ENCODE measurements around the gene TMEM44.

Gene TMEM44

GRCh38 chr3:194575484-194576210 lies 57.6 kb downstream of the TMEM44 start:
- no peak for DNase-seq

- no peak for DNase-seq
Observed at GRCh38 chr3:194574639-194575483, 58.4 kb downstream of the TMEM44 start.

DNA sequence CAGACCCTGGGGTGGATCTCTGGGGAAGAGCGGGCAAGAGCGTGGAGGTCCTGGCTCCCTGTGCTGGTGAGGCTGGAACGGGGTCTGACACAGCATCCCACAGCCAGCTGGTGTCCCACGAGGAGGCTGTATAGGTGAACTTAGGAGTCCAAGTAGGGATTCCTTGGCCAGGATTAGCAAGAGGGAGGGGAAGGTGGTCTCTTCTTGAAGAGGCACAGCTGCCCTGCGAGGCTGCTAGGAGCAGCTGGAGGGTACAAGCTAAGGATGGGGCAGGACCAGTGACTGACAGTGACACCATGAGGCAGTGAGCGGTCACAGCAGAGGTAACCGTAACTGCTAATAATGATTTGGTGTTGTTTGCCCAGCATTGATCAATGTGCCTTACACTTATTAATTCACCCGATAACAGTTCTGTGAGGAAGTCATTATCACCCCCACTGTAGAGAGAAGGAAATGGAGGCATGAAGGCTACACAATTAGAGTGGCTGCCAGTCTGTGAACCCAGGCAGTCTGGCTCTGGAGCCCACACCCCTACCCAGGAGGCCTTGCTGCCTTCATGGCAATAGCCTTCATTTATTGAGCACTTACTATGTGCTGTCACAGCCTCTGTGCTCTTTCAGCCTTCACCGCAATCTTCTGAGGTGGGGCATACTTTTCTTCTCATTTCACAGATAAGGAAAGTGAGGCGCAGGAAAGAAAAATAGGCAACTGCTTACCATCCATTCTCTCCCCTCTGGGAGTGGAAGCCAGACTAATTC lies 59.4 kb downstream of the TMEM44 start:
- peak; percentile 49 to 61 for DNase-seq

DNA sequence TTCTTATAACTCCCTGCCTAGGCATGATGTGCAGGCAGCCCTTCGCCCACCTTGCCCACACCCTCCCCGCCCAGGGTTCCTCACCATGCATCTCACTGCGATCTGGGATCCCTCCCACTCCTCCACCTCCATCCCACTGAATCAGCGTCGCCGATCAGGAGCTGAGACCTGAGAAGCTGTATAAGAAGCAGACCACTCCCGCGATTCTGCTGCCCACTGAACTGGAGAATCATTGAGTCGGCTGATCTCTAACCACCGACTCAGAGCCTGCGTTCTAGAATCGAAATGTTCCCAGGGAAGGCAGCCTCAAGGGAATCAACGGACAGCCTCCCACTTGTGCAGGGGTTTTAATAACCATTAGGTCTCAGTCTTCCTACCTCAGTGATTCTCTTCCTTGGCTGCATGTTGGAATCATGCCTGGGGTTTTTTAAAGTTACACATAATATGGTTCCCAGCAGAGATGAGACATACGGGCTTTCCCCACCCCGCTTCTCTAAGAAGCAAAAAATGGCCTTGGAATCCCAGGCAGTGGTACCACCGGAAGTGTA lies 60.2 kb downstream of the TMEM44 start:
- peak; percentile 9 to 20 for DNase-seq

DNA sequence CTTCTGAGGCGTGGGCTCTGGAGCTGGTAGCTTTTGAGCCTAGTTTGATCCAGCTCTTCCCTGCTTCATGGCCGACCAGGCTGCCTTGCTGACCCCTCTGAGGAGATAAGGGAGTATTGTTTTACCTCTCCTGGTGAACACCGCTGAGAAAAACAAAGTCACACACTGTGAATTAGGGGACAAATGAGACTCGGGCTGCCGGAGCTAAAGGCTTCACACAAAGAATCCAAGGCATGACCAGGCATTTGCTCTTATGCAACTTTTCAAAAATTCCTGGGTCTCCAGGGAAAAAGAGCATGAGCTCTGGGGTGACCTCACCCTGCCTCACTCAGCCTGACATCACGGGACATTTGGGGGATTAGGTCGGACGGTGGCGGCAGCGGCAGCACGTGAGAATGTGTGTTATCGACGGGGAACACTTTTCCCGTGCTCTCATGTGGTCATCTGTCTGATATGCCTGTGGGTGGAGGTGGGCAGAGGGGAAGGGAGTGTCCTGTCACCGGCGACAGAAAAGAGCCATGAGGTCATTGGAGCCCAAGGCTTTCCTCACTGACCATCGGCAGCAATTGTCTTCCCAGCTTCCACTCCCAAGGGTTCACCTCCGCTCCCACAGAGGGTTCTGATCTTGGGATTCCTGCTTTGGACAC lies 61.0 kb downstream of the TMEM44 start:
- DNase-seq, result no peak

GRCh38 chr3:194571491-194572142 lies 61.6 kb downstream of the TMEM44 start:
- DNase-seq, result no peak

DNA sequence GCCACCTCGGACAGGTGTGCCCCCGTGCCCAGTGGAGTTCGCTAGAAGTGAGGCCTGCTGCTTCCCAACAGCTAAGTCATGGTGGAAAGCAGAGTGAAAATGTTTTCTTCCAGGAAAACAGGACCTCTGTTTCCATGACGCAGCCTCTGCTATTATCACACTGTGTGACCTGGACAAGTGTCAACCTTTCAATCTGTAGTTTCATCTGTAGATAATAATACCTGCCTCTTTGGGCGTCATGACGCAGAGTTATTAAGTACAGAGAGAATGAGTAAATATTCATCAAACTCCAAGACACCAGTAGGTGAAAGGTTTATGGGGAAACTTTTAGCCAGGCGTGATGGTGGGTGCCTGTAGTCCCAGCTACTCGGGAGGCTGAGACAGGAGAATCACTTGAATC lies 62.3 kb downstream of the TMEM44 start:
- DNase-seq, result no peak

DNA sequence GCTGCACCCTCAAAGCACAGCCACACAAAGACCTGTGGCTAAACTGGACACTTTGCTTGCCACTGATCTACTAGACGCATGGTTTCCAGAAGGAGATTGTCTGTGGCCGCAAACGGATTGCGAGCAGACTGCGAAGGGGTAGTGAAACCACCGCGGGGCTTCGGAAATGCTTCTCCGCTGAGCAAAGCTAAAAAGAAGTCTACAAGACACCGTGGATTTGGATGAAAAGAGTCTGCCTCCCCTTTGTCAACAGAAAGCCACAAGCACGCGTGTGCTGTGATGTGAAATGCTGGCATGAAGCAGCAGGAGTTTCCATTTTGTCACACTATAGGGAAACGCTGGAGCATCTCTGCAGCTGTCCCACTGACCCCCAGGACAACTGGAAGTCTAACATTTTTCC lies 63.0 kb downstream of the TMEM44 start:
- DNase-seq, result no peak

DNA sequence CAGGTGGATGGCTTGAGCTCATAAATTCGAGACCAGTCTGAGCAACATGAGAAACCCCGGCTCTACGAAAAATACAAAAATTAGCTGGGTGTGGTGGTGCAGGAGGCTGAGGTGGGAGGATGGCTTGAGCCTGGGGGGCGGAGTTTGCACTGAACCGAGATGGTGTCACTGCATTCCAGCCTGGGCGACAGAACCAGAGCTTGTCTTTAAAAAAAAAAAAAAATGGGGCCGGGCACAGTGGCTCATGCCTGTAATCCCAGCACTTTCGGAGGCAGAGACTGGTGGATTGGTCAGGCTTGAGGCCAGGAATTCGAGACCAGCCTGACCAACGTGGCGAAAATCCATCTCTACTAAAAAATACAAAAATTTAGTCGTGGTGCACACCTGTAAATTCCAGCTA lies 64.0 kb downstream of the TMEM44 start:
- DNase-seq, result no peak

- DNase-seq, result no peak
Observed at GRCh38 chr3:194565597-194566190, 67.5 kb downstream of the TMEM44 start.

- DNase-seq, result no peak
Observed at GRCh38 chr3:194562986-194563385, 70.2 kb downstream of the TMEM44 start.

DNA sequence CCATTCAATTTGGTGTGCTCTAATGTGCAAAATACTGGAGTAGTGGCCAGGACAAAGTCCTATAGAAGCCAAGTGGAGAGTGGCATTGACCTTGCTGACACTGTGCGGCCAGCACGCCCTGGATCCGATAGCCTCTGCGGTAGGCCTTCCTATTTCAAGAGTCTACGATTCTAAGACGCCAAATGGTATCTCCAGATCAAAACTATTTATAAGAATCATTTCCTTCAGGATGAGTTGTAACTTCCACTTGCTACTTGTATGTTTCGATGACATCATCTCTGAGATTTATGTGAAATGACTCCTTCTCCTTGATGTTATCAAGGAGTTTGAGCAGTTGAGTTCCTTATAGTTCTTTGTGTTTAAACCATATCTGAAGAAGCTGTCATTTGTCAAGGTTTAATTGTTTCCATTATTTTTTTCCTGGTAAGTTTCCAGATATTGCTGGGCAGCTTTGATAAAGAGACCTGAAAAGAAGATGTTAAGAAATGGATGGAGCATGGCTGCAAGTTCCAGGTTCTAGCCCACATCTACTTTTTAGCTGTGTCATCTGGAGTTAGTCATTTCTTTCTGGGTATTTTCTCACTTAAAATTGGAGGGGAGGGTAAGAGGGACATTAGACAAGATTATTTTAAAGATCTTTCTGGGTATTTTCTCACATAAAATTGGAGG lies 71.8 kb downstream of the TMEM44 start:
- DNase-seq, result no peak

DNA sequence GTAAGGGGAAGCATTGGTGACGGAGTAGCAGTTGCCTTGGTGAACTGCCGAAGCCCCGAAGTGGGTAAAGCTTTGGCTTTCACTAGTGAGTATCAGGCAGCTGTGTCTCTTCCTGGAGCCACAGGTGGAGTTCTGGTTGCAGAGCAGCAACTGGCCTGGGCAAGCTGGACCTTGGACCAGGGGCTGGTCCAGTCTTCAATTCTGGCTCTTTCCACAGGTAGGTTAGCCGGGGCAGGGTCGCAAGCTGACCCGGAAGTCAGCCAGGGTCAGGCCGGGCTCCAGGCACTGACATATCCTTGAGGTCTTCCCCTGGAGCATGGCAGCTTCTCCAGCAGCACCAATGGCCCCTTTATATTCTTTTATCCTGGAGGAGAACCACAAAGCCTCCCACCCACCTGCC lies 73.2 kb downstream of the TMEM44 start:
- DNase-seq, result no peak

DNA sequence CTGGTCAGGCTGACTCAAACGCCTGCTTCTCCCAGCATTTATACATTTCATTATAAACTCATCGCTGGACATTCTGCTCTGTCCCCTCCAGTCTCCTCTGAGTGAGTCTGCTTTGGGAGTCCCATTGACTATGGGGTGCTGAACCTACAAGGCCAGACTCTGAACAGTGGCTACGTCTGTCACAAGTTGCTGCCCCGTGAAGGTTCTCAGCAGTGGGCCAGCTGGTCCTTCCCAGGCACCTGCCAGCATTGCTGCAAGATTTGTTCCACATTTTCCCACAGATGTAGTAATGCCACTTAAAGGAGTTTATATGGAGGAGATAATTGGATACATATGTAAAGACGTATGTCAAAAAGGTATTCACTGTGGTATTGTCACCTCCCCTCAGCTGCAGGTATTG lies 73.7 kb downstream of the TMEM44 start:
- no peak for DNase-seq

DNA sequence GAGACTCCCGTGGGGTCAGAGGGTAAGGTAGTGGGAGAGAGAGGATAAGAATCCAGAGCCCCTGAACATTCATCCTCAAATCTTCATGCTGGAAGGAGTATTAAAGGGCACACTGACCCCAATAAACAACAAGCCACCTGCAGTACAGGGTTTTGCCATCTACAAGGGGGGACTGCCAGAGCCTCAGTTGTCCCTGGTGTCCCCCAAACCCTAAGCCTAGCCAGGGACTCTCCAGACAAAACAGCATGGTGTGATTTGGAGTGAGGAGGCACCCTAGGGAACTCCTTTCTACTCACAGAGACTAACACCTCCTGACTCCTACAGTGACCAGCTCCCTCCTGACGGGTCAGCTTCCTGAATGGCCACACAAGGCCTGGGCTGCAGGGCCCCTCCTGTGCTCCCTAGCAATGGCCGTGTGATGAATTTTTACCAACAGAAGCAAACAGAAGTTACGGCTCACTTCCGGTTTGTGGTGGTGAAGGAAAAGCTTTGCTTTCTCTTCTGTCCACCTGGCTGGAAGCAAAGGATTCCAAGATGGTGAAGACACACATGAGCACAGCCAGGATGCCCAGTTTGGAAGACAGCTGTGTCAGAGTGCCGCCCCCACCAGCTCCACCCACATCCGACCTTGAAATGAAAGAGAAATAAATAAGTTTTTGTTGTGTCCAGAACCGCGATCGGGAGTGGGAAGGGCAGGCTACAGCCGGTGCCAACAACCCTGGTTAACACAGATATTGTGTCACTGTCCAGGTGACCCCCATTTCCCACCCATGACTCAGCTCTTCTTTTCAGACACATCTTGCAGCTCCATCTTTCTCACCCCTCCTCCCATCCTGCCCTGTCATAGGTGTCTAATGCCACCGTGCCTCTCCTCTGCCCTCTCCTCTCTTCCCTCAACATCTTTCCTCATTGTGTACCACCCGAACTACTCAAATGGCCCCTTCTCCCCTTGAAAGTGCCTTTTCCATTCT lies 76.8 kb downstream of the TMEM44 start:
- peak; percentile 5 to 16 for DNase-seq

DNA sequence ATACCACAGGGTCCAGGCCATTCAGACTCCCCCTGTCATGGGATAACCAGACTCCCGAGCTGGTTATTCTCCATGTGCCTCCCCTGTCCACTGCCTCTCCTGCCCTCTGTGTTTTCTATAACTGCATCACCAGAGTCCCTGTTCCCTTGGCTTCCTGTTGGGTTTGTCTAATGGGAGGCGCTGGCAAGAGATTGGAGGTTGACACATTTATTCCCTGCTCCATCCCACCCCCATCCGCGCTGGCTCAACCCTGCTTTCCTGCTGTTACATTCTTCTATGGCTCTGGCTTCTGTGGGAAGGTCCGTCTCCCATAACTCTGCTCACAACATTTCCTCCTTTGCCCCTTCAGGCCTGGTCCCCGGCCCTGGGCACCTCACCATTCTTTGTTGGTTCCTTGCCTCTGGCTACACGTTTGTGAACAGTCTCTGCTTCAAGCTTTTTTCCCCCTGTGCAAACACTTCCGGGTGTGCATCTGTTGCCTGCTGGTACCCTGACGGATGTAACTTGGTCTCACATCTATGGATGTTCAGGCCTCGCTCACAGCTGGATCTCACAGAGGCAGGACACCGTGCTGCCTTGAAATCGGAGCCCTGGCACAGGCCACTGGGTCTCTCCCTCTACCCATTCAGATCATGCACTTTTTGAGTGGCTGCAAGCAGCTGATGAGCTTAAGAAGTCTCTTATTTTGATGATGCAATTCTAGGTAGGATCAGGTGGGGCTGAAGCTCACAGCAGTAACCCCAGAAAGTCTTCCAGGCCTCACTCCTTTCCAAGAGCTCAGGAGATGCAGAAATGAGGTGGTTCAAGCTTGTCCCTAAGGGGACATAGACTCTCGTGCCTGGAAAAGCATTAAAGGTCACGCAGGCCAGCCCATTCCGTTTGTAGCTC lies 77.8 kb downstream of the TMEM44 start:
- no peak for DNase-seq

DNA sequence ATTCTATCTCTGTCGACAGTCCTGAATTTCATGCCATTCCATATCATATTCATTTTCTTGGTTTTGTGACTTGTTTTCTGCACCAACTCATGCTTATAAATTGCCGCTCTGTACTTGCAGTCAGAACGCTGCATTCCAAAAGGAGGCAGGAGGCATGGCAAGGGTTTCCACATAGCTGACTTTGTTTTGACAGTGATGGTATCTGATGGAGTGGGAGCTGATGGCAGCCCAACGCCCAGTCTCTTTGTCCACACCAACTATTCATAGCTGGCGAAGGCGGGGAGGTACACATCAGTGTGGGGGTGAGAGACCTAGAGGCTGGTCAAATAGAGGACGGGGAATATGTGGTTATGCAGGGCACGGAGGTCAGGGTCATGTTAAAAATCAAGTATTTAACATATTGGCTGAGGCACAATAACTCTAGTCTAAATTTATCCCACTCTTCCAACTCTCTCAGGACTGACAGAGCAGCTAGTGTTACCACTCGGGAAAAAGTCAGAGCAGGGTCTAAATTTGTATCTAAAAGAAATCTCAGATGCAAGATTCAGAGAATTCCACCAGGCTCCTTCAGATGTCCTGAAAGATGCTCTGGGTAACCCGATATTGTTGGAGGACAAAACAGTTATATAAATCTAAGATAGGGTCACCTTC lies 78.6 kb downstream of the TMEM44 start:
- DNase-seq, result no peak

DNA sequence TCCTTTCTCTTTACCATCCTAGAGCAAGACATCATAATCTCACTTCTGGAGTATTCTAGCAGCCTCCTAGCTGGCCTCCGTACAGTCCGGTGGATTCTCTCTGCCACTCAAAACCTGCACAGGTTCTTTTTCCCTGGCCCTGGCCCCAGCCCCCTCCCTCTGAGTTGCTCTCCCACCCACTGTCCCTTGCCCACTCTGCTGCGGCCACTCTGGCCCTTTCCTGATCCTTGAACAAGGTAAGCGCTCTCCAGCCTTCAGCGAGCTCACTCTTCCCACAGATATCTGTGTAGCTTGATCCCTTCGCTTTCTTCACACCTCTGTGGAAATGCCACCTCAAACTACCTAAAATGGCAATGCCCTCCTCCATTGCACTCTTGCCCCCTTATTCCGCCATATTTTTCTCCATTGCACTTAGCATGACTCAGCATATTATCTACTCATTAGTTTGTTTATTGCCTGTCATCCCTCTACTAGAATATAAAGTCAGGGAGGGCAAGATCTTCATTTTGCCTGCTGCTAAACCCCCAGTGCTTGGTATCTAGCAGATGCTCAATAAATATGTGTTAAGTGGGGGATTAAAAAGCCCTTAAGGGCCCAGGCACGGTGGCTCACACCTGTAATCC lies 80.8 kb downstream of the TMEM44 start:
- DNase-seq, result no peak

Measured in activated CD4-positive, alpha-beta T cell treated with anti-CD3 and anti-CD28 coated beads, Interleukin-2, amount 50 U/mL, for 48 hours (primary cell).